Activated T-cell treated with anti-CD3 and anti-CD28 coated beads, Interleukin-2, amount 50 U/mL, for 1 hour (primary cell): ENCODE measurements around the gene CTNNA2.

Experiments used
- DNase-seq: peaks from one replicate; pipeline ENCODE4 v3.0.0-alpha.2; 2020

CTNNA2 gene

GRCh38 chr2:80461505-80462197 lies 948.8 kb downstream of the CTNNA2 start:
- DNase-seq = no peak

GRCh38 chr2:80462654-80463053 lies 949.8 kb downstream of the CTNNA2 start:
- DNase-seq = no peak

- no peak for DNase-seq
These were observed 951.4 kb downstream of the CTNNA2 start for GRCh38 chr2:80464275-80464674.

DNA sequence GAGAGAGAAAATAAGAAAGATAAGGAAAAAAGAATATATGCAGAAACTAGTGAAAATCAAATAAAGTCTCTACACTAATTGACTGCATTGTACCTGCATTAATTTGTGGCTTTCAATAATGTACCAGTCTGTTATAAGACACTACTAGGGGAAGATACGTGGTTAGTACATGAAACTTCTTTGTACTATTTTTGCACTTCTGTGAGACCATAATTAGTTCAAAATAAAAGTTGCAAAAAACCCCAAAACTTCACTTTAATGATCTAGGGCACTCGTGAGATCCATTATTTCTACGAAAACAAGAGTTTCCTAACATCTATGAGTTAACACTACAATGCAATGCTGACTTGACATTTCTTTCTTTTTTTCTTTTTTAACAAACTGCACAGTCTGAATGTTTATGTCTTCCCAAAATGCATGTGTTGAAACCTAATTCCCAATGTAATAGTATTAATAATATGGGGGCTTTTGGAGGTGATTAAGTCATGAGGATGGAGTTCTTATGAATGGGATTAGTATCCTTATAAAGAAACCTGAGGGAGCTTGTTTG lies 954.5 kb downstream of the CTNNA2 start:
- DNase-seq = no peak

DNA sequence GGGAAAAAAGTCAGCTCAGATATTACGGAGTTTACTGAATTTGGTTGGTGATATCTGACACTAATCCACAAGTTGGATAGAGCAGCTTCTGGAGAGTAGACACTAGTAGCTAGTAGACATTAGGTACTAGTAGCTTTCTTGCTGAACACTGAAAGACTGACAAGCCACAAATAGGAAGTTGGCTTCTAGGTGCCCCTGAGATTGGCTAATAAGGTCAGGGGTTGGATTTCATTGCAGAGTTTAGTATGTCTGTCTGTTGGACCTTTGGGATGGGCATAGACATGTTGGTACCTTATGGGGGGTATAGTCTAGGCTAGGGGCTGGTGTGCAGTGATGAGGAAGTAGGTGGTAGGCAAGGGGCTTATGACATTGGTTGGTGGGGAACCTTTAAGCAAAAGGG lies 956.6 kb downstream of the CTNNA2 start:
- no peak for DNase-seq

DNA sequence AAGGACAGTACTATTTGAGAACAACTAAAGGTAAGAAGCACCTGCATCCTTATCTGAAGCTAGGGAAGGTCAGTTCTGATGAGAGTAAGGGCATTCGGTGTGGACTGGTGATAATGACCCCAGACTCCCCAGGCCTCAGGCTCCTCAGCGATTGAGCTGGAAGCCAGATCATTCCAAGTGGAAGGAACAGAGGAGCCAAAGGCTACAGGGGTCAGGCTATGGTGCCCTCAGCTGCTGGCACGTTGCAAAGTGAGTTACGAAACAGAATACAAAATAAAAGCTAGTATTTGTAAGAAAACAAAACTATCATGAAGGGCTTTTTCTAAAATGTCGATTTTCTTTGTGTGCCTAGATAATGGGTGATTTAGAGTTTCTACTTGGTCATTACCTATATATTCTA lies 960.2 kb downstream of the CTNNA2 start:
- no peak for DNase-seq

DNA sequence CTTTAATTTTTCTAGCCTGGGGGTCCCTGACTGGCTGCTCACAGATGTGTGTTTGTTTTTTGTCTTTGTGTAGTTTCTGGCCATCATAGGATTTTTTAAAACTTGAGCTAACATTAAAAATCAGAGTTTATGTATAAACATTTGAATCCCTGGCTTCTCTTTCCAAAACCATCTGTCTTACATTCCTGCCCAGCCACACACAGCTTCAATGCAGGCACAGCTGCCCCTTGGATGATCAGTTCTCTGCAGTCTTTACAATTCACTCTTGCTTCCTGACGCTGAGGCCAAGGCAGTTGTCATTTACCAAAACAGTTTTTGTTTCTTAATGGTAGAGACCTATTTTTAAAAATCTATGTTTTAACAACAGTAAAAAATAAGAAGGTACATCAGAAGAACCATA lies 960.9 kb downstream of the CTNNA2 start:
- DNase-seq = no peak

GRCh38 chr2:80475970-80476369 lies 963.1 kb downstream of the CTNNA2 start:
- no peak for DNase-seq

DNA sequence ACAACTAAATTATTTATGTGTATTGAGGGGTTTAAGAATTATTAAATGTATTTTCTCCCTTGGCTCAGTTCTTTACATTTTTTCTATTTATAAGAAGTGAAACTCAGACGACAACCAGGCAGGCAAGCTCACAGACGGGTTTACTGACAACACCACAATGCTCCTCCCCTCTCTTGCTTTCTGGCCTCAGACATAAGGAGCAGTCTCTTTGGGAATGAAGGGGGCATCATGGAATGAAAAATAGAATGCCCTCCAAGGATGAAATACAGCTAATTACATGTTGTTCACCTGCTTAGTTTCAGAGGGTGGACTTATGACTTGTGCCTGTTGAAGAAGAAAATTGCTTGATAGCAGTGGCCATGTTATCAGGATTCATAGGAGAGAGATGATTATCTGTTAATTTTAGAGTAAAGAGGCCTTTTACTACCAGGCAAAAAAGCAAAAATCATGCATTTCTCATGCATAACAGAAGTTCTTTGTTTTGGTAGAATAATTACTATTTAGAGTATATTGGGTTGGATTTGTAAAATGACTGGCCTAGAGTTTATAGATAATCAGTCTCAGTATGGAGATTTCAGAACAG lies 963.8 kb downstream of the CTNNA2 start:
- DNase-seq = no peak

GRCh38 chr2:80482276-80482675 lies 969.4 kb downstream of the CTNNA2 start:
- DNase-seq = no peak

GRCh38 chr2:80489717-80490116 lies 976.9 kb downstream of the CTNNA2 start:
- no peak for DNase-seq

DNA sequence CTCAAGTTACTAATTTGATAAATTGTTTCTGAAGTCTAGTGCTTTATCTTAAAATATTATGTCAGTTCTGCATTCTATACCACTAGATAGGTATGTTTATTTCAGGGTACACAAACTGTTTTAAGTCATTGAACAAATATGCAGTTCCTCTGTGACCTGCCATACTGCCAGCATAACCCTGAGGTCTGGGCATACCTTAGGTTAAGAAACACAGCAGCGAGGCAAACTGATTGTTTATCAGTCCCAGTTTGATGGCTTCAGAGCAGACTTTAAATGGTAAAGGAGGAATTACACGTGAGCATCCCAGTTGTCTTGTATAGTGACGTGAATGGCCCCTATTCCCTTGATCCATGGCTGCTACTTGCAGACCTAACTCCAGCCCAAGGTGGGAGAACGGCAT lies 978.1 kb downstream of the CTNNA2 start:
- no peak for DNase-seq

- no peak for DNase-seq
These were observed 983.5 kb downstream of the CTNNA2 start for GRCh38 chr2:80496346-80496745.

- no peak for DNase-seq
These were observed 983.9 kb downstream of the CTNNA2 start for GRCh38 chr2:80496775-80497174.

- DNase-seq = no peak
These were observed 986.2 kb downstream of the CTNNA2 start for GRCh38 chr2:80499095-80499494.

DNA sequence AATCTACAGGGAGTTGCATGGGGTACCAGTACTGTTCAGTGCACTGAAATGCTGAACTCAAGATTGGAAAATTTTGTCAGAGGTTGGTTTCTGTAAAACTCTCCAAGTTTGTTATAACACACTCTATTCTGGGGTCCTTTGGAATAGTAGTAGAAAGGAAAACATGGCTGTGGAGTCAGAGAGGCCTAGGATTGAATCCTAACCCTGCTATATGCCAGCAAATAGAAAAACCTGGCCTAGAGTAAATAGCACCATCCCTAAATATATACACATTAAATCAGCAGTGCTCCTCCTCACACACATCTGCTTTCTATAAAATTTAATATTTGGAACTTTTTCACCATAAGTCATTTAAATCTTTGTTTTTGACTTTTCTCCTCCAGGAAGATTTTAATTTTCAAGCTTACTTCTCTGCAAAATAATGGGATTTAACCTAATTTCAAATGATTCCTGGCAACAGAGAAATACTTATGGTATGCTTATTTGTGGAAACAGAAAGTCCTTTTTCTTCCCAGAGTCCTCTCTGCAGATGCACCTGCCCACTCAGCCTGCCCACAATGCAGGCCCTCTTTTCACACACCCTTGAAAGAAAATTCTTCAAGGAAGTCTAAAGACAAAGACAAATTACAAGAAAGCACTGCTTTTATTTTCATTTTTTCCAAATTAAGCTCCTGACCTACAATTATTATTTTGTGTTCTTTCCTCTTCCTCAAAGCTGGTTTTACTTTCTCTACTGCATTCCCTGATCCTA lies 989.2 kb downstream of the CTNNA2 start:
- no peak for DNase-seq

DNA sequence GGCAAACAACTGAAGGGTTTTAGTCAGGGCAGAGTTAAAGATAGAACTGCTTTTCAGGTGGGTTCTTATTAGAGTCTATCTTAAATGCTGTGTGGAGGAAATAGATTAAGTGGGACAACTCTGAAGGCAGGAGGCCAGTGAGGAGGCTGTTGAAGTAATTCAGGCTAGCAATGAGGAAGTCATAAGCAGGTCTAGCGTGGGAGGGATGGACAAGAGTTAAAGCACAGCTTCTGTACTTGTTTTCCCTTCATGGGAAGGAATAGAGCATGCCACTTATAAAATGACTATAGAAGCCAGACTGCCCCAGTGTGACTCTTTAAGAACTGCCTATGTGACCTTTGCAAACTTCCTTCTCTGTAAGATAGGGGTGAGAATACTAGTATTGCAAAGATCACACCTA lies 993.7 kb downstream of the CTNNA2 start:
- no peak for DNase-seq

DNA sequence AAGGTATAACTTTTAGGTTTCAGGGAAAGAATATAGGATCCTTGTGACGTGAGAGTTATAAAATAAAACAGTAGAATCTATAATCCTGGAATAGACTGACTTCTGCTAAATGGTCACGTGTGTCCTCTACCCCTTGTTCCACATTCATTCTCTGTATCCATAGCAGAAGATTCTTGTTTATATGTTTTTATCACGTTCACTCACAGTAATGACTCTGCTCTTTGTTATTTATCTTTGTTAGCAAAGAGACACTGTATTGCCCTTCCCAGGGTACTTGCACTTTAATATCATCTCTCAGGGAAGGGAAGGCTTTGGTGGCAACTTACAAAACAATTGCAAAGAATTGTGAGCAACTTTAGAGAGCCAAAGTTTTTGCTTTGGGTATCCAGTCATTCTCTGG lies 997.9 kb downstream of the CTNNA2 start:
- DNase-seq = no peak

- DNase-seq = no peak
These were observed 1003.1 kb downstream of the CTNNA2 start for GRCh38 chr2:80515964-80516363.

- DNase-seq = no peak
These were observed 1004.5 kb downstream of the CTNNA2 start for GRCh38 chr2:80517316-80517715.

- no peak for DNase-seq
These were observed 1006.3 kb downstream of the CTNNA2 start for GRCh38 chr2:80519121-80519643.

- DNase-seq = no peak
These were observed 1006.9 kb downstream of the CTNNA2 start for GRCh38 chr2:80519699-80520291.

GRCh38 chr2:80525152-80525551 lies 1012.3 kb downstream of the CTNNA2 start:
- no peak for DNase-seq
